ENCODE measurements around the gene MIGA2.

MIGA2 gene

DNA sequence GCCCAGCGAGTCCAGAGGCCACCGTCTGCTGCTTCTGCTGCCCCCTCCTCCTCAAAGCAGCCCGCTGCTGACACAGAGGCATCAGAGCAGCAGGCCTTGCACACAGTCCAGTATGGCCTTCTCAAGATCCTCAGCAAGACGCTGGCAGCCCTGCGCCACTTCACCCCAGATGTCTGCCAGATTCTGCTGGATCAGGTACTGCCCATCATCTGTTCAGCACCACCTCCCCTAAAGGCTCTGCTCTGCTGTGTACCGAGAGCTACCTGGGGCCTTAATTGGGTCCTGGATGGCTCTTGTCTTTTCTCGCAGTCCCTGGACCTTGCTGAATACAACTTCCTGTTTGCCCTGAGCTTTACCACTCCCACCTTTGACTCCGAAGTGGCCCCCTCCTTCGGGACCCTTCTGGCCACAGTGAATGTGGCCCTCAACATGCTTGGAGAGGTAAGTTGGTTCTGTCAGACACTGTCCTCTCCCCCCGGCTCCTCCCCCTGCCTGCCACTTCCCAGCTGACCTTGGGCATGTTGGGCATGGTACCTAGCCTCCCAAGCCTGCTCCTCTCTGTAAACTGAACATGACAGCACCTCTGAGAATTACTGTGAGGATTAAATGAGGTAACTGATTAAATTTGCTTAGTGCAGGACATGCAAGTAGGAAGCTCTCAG lies 31.0 kb upstream of the MIGA2 start:
- no peaks in the 10 kb centered on the region for H3K27me3 ChIP-seq (ENCODE audit: control insufficient read depth in 1 of 2, insufficient read depth in 2 of 2, low read length in 2 of 2)
- peaks cover 11% of the 10 kb centered on the region for H3K4me1 ChIP-seq (ENCODE audit: insufficient read depth, low read length)
- no peaks in the 10 kb centered on the region for H3K9me3 ChIP-seq (ENCODE audit: low read length)
- no peak overlapping the region for H3K4me3 ChIP-seq (ENCODE audit: low read depth in 1 of 2, low read length in 2 of 2)
- no peak overlapping the region for H3K27ac ChIP-seq (ENCODE audit: low read depth, low read length)
- H3K9ac ChIP-seq (ENCODE audit: low read length), result no peak overlapping the region
- peaks cover 43% of the 10 kb centered on the region for H3K36me3 ChIP-seq (ENCODE audit: insufficient read depth, low read length)

DNA sequence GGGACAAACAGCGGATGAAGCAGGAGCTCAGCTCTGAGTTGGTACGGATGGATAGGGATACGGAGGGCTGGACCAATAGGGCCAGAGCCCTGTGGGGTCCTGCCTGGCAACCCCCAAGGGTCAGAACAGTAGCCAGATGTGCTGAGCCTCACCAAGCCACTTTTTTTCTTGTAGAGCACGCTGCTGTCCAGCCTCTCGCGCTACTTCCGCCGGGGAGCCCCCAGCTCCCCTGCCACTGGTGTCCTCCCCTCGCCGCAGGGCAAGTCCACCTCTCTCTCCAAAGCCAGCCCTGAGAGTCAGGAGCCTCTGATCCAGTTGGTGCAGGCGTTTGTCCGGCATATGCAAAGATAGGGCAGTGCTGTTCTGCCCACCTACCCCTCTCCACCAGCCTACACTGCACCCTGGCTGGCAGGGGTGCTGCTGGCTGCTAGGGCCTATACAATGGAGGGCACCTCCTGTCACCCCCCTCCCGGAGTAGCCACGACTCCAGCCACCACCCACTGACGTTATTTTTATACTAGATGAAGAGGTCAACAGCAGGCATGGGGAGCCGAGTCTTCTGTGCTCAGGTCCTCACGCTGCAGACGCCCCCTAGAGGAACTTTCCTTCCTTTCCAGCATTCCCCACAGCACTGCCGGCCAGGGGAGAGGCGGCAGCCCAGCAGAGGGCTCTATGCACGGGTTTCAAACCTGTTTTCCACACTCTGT lies 29.9 kb upstream of the MIGA2 start:
- Histone ChIP-seq H3K27me3 (ENCODE audit: control insufficient read depth in 1 of 2, insufficient read depth in 2 of 2, low read length in 2 of 2) (no peaks in the 10 kb centered on the region), H3K9ac (ENCODE audit: low read length) (no peak overlapping the region), H3K27ac (ENCODE audit: low read depth, low read length) (peak overlapping the region; percentile 66), H3K9me3 (ENCODE audit: low read length) (no peaks in the 10 kb centered on the region), H3K36me3 (ENCODE audit: insufficient read depth, low read length) (peaks cover 44% of the 10 kb centered on the region), H3K4me1 (ENCODE audit: insufficient read depth, low read length) (peaks cover 11% of the 10 kb centered on the region), H3K4me3 (ENCODE audit: low read depth in 1 of 2, low read length in 2 of 2) (no peak overlapping the region)

DNA sequence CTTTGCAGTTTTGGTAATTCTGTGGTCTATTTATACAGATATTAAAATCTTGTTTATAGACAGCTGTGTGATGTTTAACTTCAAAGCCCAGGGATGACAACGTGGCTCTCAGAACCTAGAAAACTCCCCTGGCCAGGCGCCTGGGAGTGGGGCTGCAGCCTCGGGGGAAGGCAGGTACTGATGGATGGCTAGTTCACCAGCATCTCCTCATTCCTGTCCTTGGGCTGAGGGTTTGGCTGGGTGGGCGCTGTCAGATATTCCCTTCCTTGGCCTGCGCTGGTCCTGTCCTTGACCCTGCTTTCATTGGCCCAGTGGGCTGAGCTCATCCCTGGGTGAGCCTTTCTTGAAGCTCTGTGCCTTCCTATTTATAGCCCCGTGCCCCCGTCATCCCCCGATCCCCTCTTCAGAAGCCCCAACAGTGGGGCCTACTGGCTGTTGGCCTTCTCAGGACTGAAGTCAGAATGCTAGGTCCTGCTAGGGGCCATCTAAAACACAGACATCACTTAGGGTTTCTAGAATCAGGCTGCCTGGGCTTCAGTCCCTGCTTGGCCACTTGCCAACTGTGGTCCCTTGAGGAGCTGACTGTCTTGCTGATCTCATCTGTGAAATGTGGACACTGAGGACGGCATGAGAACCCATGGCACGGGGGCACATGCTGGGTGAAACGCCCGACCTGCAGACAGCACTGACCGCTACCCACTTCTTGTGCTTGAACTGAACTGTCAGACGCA lies 29.2 kb upstream of the MIGA2 start:
- Histone ChIP-seq H3K36me3 (ENCODE audit: insufficient read depth, low read length) (peaks cover 41% of the 10 kb centered on the region), H3K27ac (ENCODE audit: low read depth, low read length) (peak overlapping the region; percentile 66), H3K27me3 (ENCODE audit: control insufficient read depth in 1 of 2, insufficient read depth in 2 of 2, low read length in 2 of 2) (no peaks in the 10 kb centered on the region), H3K4me1 (ENCODE audit: insufficient read depth, low read length) (peaks cover 11% of the 10 kb centered on the region), H3K9me3 (ENCODE audit: low read length) (no peaks in the 10 kb centered on the region), H3K4me3 (ENCODE audit: low read depth in 1 of 2, low read length in 2 of 2) (no peak overlapping the region), H3K9ac (ENCODE audit: low read length) (no peak overlapping the region)

DNA sequence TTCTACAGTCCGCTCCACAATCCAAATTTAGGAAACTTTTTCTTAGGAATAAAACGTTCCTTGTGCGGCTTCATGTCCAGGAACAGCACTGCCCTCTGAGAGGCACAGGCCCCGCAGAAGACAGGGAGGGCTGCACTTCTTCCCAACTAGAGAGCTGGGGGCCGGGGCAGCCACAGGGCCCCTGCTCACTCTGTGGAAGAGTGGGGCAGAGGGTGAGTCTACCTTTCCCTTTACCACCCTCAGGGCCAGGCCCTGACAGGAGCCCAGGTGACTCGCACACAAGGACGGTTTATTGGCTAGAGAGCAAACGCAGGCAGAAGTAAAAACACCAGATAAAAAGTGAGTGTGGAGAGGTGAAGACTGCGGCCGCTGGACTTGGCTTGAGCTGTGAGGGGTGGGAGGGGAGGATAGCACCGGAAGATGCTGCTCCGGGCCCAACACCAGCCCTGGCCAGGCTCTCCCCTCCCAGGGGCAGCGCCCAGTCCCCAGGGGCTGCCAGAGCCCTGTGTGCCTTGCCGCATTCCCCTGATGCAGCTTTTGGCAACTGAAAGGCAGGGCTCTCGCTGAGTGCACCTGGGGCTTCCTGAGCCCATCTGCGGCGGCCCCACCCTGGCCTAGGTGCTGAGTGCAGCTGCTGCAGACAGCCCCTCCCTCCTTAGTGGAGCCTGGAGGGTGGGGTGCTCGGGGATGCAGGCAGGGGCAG lies 28.5 kb upstream of the MIGA2 start:
- no peak overlapping the region for H3K27ac ChIP-seq (ENCODE audit: low read depth, low read length)

DNA sequence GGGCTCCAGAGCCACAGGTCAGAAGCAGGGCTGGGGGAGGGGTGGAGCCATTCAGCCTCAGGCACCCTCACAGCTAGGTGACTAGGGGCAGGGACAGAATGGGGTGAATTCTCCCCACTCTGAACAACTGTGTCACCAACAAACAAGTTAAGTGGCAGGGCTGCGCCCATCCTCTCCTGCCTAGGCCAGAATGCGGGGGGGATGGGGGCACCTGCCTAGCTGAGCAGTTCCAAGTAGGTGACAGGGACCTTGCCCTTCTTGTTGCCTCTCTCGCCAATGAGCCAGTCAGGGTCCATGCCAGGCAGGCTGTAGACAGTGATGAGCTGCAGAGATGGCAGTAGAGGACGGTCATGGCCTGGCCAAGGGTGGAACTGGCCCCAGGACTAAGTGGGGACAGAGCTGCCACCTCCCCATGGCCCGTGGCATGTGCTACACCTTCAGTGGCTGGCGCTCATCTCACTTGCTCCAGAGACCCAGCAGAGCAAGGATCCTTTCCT lies 27.9 kb upstream of the MIGA2 start:
- no peaks in the 10 kb centered on the region for H3K9me3 ChIP-seq (ENCODE audit: low read length)
- no peak overlapping the region for H3K27ac ChIP-seq (ENCODE audit: low read depth, low read length)
- no peak overlapping the region for H3K4me3 ChIP-seq (ENCODE audit: low read depth in 1 of 2, low read length in 2 of 2)
- no peak overlapping the region for H3K9ac ChIP-seq (ENCODE audit: low read length)
- H3K27me3 ChIP-seq (ENCODE audit: control insufficient read depth in 1 of 2, insufficient read depth in 2 of 2, low read length in 2 of 2), result no peaks in the 10 kb centered on the region
- peaks cover 43% of the 10 kb centered on the region for H3K36me3 ChIP-seq (ENCODE audit: insufficient read depth, low read length)
- peaks cover 11% of the 10 kb centered on the region for H3K4me1 ChIP-seq (ENCODE audit: insufficient read depth, low read length)

More for the DNA sequence above, 28.5 kb upstream of the MIGA2 start:
- Histone ChIP-seq H3K27me3 (ENCODE audit: control insufficient read depth in 1 of 2, insufficient read depth in 2 of 2, low read length in 2 of 2) (no peaks in the 10 kb centered on the region), H3K9me3 (ENCODE audit: low read length) (no peaks in the 10 kb centered on the region), H3K9ac (ENCODE audit: low read length) (no peak overlapping the region), H3K36me3 (ENCODE audit: insufficient read depth, low read length) (peaks cover 42% of the 10 kb centered on the region), H3K4me3 (ENCODE audit: low read depth in 1 of 2, low read length in 2 of 2) (no peak overlapping the region), H3K4me1 (ENCODE audit: insufficient read depth, low read length) (peaks cover 11% of the 10 kb centered on the region)

DNA sequence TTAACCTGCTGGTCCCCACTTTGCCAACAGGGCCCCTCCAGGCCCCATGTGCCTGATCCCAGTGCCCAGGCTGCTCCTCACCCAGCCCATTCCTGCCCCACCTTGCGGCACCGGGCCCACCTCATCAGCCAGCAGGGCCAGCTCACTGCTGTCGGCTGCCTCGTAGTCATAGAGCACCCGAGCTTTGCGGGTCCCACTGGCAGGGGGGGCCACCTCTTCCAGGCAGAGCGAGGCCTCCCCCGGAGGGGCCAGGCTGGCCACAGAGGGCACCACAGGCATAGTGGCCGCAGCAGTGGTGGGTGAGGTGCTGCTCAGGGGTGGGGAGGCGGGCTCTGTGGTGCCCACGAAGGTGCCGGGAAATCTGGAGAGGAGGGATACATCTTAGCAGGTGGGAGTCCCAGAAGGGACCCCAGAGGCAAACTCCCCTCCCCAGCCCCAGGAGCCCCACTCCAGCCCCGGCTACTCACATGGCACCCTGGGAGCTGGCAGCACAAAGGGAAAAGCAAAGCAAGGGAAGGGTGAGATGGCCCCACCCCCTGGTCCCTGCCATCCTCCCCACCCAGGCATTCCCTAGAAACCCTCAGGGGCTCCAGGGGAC lies 27.3 kb upstream of the MIGA2 start:
- Histone ChIP-seq H3K27ac (ENCODE audit: low read depth, low read length) (no peak overlapping the region), H3K4me3 (ENCODE audit: low read depth in 1 of 2, low read length in 2 of 2) (no peak overlapping the region), H3K27me3 (ENCODE audit: control insufficient read depth in 1 of 2, insufficient read depth in 2 of 2, low read length in 2 of 2) (no peaks in the 10 kb centered on the region), H3K4me1 (ENCODE audit: insufficient read depth, low read length) (peaks cover 11% of the 10 kb centered on the region), H3K36me3 (ENCODE audit: insufficient read depth, low read length) (peaks cover 49% of the 10 kb centered on the region), H3K9me3 (ENCODE audit: low read length) (no peaks in the 10 kb centered on the region), H3K9ac (ENCODE audit: low read length) (no peak overlapping the region)

DNA sequence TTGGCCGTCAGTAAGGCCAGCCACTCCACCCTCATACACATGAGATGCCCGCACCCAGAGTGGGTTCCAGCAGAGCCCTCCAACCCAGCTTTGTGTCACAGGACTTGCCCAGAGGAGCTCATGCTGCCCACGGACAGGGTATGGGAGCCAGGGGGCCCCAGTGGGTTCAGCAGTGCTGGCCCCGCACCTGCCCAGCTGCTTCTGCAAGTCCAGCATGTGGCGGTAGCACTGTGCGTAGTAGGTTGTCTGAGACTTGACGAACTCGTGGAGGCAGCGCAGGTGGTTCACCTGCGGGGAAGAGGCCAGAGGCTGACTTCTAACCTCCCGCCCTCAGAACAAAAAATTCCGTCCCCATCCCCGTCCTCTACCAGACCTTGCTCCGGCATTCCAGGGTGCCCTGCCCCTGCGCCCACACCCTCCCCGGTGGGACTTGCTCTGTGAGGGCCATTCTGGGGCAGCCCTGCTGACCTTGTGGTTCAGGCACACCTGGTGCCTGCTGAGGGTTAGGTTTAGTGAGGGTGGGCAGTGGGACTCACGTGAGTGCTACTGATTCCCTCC lies 26.8 kb upstream of the MIGA2 start:
- H3K4me3 ChIP-seq (ENCODE audit: low read depth in 1 of 2, low read length in 2 of 2), result no peak overlapping the region
- H3K36me3 ChIP-seq (ENCODE audit: insufficient read depth, low read length), result peaks cover 55% of the 10 kb centered on the region
- H3K9me3 ChIP-seq (ENCODE audit: low read length), result no peaks in the 10 kb centered on the region
- no peak overlapping the region for H3K9ac ChIP-seq (ENCODE audit: low read length)
- H3K27ac ChIP-seq (ENCODE audit: low read depth, low read length), result no peak overlapping the region
- H3K27me3 ChIP-seq (ENCODE audit: control insufficient read depth in 1 of 2, insufficient read depth in 2 of 2, low read length in 2 of 2), result no peaks in the 10 kb centered on the region
- H3K4me1 ChIP-seq (ENCODE audit: insufficient read depth, low read length), result peaks cover 11% of the 10 kb centered on the region

DNA sequence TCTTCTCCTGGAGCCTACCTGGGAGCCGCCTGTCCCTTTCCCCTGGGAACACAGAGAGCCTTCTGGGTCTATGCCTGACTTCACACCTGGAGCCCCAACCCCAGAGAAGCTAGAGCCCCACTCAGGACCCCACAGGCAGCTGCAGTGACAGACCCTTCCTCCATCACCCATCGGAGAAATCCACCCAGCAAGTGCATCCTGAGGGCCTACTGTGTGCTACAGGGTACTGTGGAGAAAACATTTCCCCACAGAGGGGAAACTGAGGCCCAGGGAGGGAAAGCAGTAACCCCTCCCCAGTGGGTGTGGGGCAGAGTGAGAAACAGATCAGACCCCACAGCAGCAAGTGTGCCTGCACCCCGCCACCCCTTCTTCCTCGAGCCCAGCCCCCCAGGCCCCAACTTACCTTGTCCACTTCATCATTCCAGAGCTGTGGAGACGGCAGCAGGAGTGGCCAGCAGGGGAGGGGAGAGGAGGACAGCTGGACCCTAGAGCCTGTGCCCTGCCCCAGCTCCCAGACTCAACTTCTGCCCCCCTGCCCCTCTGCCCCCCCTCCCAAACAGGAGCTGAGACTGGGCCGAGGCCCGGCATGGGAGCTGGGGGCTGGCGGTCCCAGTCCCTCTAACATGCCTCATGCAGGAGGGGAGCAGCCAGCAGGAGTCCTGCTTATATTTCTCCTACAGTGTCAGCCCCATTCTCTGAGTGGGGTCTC lies 26.0 kb upstream of the MIGA2 start:
- Histone ChIP-seq H3K4me3 (ENCODE audit: low read depth in 1 of 2, low read length in 2 of 2) (no peak overlapping the region), H3K9me3 (ENCODE audit: low read length) (no peaks in the 10 kb centered on the region), H3K4me1 (ENCODE audit: insufficient read depth, low read length) (peaks cover 11% of the 10 kb centered on the region), H3K27me3 (ENCODE audit: control insufficient read depth in 1 of 2, insufficient read depth in 2 of 2, low read length in 2 of 2) (no peaks in the 10 kb centered on the region), H3K27ac (ENCODE audit: low read depth, low read length) (no peak overlapping the region), H3K36me3 (ENCODE audit: insufficient read depth, low read length) (peaks cover 60% of the 10 kb centered on the region), H3K9ac (ENCODE audit: low read length) (no peak overlapping the region)

DNA sequence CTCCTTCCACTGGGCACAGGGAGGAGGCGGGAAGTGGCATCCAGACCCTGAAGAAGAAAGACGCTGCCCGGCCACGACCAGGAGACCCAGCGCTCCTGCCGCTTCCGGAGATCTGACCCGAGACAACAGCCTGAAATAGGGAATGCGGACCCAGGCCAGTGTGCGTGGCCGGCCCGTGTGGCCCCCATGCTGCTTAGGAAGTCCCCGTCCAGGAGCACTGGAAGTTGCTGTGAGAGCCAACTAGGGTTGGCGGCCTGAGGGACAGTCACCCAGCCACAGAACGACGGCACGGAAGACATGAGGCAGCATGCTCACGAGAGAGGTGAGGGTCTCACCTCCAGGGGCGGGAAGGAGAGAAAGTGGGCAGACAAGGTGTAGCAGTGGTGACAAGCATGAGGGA lies 25.3 kb upstream of the MIGA2 start:
- H3K27ac ChIP-seq (ENCODE audit: low read depth, low read length), result no peak overlapping the region
- H3K27me3 ChIP-seq (ENCODE audit: control insufficient read depth in 1 of 2, insufficient read depth in 2 of 2, low read length in 2 of 2), result no peaks in the 10 kb centered on the region
- H3K9ac ChIP-seq (ENCODE audit: low read length), result no peak overlapping the region
- peaks cover 54% of the 10 kb centered on the region for H3K36me3 ChIP-seq (ENCODE audit: insufficient read depth, low read length)
- peaks cover 11% of the 10 kb centered on the region for H3K4me1 ChIP-seq (ENCODE audit: insufficient read depth, low read length)
- H3K4me3 ChIP-seq (ENCODE audit: low read depth in 1 of 2, low read length in 2 of 2), result no peak overlapping the region
- H3K9me3 ChIP-seq (ENCODE audit: low read length), result no peaks in the 10 kb centered on the region

DNA sequence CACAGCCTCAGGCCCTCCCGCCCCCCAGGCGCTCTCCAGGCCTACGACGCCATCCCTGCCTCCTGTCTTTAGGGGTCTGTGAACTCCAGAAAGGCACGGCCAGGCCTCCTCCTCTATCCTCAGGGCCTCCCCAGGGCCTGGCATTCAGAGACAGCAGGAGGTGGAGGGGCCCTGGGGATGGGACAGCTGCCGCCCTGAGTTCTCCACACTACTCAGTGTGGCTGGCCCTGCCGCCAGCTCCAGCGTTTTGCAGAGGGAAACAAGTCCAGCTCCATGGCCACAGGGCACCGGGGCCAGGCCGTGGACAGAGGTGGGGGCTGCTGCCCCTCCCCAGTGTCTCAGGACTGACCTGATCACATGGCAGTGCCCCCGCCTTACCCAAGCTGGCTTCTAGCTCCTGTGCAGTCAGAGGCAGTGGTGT lies 24.7 kb upstream of the MIGA2 start:
- Histone ChIP-seq H3K4me1 (ENCODE audit: insufficient read depth, low read length) (peaks cover 6% of the 10 kb centered on the region), H3K9me3 (ENCODE audit: low read length) (no peaks in the 10 kb centered on the region), H3K9ac (ENCODE audit: low read length) (no peak overlapping the region), H3K36me3 (ENCODE audit: insufficient read depth, low read length) (peaks cover 53% of the 10 kb centered on the region), H3K27ac (ENCODE audit: low read depth, low read length) (no peak overlapping the region), H3K27me3 (ENCODE audit: control insufficient read depth in 1 of 2, insufficient read depth in 2 of 2, low read length in 2 of 2) (no peaks in the 10 kb centered on the region), H3K4me3 (ENCODE audit: low read depth in 1 of 2, low read length in 2 of 2) (no peak overlapping the region)

Measured in muscle layer of colon (tissue), 2 donors.